Tibial artery (tissue), 4 donors: ENCODE results near the gene DERA.
"Not testable (repeated sequence)": the region's sequence is repeated elsewhere in the genome, so short reads cannot be mapped to it uniquely, and the experiment has no call there.

Experiments
- DNase-seq, 2 donors: peaks; one replicate each; pipeline ENCODE4 v3.0.0-alpha.2; 2019
- H3K27ac ChIP-seq, 2 donors: fragments of 200-600 bp; sonication (generic) in 1 of 2; 1 replicate in 1 of 2; 2 replicates in 1 of 2; pipeline ENCODE4 v1.5.1; 2018 to 2019; ENCODE audit warnings: mild to moderate bottlenecking in 1 of 2
- H3K27me3 ChIP-seq, 2 donors: fragments of 200-600 bp; sonication (generic) in 1 of 2; one replicate each; pipeline versions ENCODE4 v1.5.1 to v1.6.0; 2016 to 2019
- H3K36me3 ChIP-seq, 3 donors: fragments of 200-600 bp; sonication (generic) in 2 of 3; one replicate each; pipeline ENCODE4 v1.5.1; 2016 to 2019; ENCODE audit warnings: mild to moderate bottlenecking in 2 of 3
- H3K4me1 ChIP-seq, 4 donors: fragments of 200-600 bp; sonication (generic) in 2 of 4; 1 replicate in 3 of 4; 2 replicates in 1 of 4; pipeline ENCODE4 v1.5.1; 2016 to 2019
- H3K4me3 ChIP-seq, 2 donors: fragments of 200-600 bp; sonication (generic) in 1 of 2; 1 replicate in 1 of 2; 2 replicates in 1 of 2; pipeline ENCODE4 v1.5.1; 2018 to 2019; ENCODE audit warnings: mild to moderate bottlenecking in 2 of 2
- H3K9me3 ChIP-seq, 3 donors: fragments of 200-600 bp; sonication (generic) in 1 of 3; one replicate each; pipeline ENCODE4 v1.5.1; 2016 to 2019
- CTCF ChIP-seq, 2 experiments: fragments of 200-600 bp in 1 of 2; fragments of 450-650 bp in 1 of 2; IDR thresholded peaks; one replicate each; pipeline ENCODE4 v1.5.1; 2017 to 2019; ENCODE audit warnings: antibody characterized with exemption in 2 of 2, mild to moderate bottlenecking in 1 of 2, moderate library complexity in 1 of 2
- intact Hi-C: fragments of 100-400 bp; cut with DNase I; formaldehyde crosslinking; loops from one replicate; pipeline ENCODE4 v1.15.0; 2023; ENCODE audit warnings: low total_unique reads

DERA gene

GRCh38 chr12:15910468-15910863 lies 666 bp upstream of the DERA start:
- H3K9me3 ChIP-seq: no peaks in the 10 kb centered on the region
- H3K4me1 ChIP-seq: peaks cover 0 to 12% (median 0%) of the 10 kb centered on the region in 4 donors
- intact Hi-C loops: no loop called here
- no peak for DNase-seq
- peak overlapping the region; percentile 91 to 96 for H3K27ac ChIP-seq
- TF ChIP-seq CTCF (IDR thresholded peaks at IDR 0.05): no peak
- no peaks in the 10 kb centered on the region for H3K27me3 ChIP-seq
- H3K4me3 ChIP-seq: peak overlapping the region; percentile 73 to 93
- peaks cover 7 to 19% (median 9%) of the 10 kb centered on the region in 3 donors for H3K36me3 ChIP-seq

- Histone ChIP-seq H3K4me3 (peak overlapping the region; percentile 73 to 93), H3K27ac (peak overlapping the region; percentile 91 to 96), H3K4me1 (peaks cover 0 to 12% (median 0%) of the 10 kb centered on the region in 4 donors)
- H3K27me3 ChIP-seq, intact Hi-C loops, H3K36me3 ChIP-seq, H3K9me3 ChIP-seq, DNase-seq: not testable (repeated sequence)
Measured at GRCh38 chr12:15911931-15912330, 799 bp downstream of the DERA start.

DNA sequence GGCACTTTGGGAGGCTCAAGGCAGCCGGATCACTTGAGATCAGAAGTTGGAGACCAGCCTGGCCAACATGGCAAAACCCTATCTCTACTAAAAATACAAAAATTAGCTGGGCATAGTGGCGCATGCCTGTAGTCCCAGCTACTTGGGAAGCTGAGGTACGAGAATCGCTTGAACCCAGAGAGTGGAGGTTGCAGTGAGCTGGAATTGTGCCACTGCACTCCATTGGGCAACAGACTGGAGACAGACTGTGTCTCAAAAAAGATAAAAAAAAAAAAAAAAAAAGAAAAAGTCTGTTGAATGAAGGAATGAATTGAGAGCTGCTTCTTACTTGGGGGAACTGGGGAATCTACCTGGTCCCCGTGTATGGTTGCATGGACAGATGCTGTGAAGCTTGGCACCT lies 3.0 kb downstream of the DERA start:
- intact Hi-C loops, H3K27me3 ChIP-seq, H3K4me3 ChIP-seq, H3K9me3 ChIP-seq, H3K36me3 ChIP-seq, DNase-seq, H3K27ac ChIP-seq: not testable (repeated sequence)
- peaks cover 0 to 12% (median 0%) of the 10 kb centered on the region in 4 donors for H3K4me1 ChIP-seq

- TF ChIP-seq CTCF (IDR thresholded peaks at IDR 0.05): no peak
- Histone ChIP-seq H3K4me1 (no peaks in the 10 kb centered on the region), H3K9me3 (no peaks in the 10 kb centered on the region), H3K27ac (no peak overlapping the region), H3K36me3 (no peaks in the 10 kb centered on the region), H3K4me3 (no peak overlapping the region), H3K27me3 (no peaks in the 10 kb centered on the region)
- intact Hi-C loops: no loop called here
- no peak for DNase-seq
Measured at GRCh38 chr12:15918066-15918465, 6.9 kb downstream of the DERA start.

DNA sequence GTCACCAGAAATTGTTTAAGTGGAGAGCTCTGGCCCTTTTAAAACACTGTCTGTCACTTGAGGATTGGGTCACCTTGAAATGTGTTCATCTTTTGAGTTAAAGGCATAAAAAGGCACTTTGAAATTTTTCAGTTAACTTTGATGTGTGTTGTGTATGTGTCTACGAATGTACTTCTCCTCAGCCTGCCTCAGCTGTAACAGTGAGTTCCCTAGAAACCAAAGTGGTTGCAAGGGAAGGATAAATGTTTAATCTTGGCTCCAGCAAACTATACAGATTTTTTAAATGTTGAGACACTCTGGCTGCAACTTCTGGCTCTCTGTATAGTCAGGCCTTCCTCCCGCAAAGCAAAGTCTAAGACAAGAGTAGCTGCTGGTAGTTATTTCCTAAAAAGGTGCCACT lies 8.3 kb downstream of the DERA start:
- Histone ChIP-seq H3K9me3 (no peaks in the 10 kb centered on the region), H3K27ac (no peak overlapping the region), H3K4me3 (no peak overlapping the region), H3K27me3 (no peaks in the 10 kb centered on the region), H3K36me3 (no peaks in the 10 kb centered on the region), H3K4me1 (no peaks in the 10 kb centered on the region)
- DNase-seq: no peak
- intact Hi-C loops: no loop called here
- no peak for TF ChIP-seq CTCF (IDR thresholded peaks at IDR 0.05)

- Histone ChIP-seq H3K4me3 (no peak overlapping the region), H3K36me3 (no peaks in the 10 kb centered on the region), H3K27me3 (no peaks in the 10 kb centered on the region), H3K4me1 (peaks cover 0 to 11% (median 3%) of the 10 kb centered on the region in 4 donors), H3K27ac (no peak overlapping the region), H3K9me3 (no peaks in the 10 kb centered on the region)
- no peak for TF ChIP-seq CTCF (IDR thresholded peaks at IDR 0.05)
- intact Hi-C loops: no loop called here
- no peak for DNase-seq
Measured at GRCh38 chr12:15924956-15925355, 13.8 kb downstream of the DERA start.

DNA sequence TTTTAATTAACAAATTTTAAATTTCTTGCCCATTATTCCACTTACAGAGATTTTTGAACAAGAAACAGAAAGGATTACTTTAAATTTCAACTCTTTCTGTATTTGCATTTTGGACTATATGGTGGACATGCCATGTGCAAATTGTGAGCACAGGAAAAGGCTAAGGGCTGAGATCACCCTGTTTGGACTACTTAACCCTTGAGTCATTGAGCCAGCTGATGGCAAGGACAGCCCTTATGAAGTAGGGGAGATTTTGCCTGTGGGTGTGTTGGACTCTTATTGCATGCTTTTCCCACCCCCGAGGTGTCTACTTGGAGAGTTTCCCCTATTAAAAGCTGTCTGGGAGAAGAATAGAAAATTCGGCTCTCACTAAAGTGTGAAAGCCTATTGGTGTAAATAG lies 17.2 kb downstream of the DERA start:
- Histone ChIP-seq H3K27ac (no peak overlapping the region), H3K27me3 (no peaks in the 10 kb centered on the region), H3K9me3 (no peaks in the 10 kb centered on the region), H3K36me3 (no peaks in the 10 kb centered on the region), H3K4me3 (no peak overlapping the region), H3K4me1 (peaks cover 0 to 18% (median 7%) of the 10 kb centered on the region in 4 donors)
- intact Hi-C loops: no loop called here
- TF ChIP-seq CTCF (IDR thresholded peaks at IDR 0.05): no peak
- no peak for DNase-seq
